LHCN-M2 (cell line): ENCODE results near the gene ATP10D. TPM values are rescaled to one million over a fixed set of nuclear protein-coding genes. Genes with fewer than 3 reads are reported as not detected.
A peak's percentile ranks its signal among the peaks of the same experiment; 100 is the strongest.

Source experiments
- DNase-seq: peaks from one replicate; pipeline ENCODE4 v3.0.0-alpha.2; 2012; ENCODE audit warnings: low read depth
- total RNA-seq: library from RNA; depleted of rRNA; stranded (reverse); fragments of >200 nt; gene quantifications from 2 replicates; pipeline ENCODE4 v1.2.3, GENCODE V29; 2014; rRNA removed

Gene ATP10D
- total RNA-seq, 1 experiment from 2014 or later, result 39.4 TPM

DNA sequence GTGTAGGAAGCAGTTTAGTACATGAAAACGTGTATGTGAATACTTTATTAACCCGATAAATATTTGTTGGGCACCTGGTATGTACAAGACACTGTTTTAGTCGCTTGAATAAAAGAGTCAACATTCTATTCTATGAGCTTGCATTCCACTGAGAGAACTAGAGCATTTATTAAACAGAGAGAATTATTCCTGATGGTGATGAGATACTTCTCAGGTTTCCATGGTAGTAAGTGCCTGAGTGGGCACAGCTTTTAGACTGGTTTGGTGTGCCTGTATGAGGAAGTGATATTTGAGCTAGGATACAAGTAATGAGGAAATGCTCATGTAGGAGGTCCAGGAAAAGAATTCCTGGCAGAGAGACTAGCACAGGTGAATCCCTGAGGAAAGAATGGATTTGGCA, 94.2 kb downstream of the ATP10D start:
- DNase-seq, result no peak

DNA sequence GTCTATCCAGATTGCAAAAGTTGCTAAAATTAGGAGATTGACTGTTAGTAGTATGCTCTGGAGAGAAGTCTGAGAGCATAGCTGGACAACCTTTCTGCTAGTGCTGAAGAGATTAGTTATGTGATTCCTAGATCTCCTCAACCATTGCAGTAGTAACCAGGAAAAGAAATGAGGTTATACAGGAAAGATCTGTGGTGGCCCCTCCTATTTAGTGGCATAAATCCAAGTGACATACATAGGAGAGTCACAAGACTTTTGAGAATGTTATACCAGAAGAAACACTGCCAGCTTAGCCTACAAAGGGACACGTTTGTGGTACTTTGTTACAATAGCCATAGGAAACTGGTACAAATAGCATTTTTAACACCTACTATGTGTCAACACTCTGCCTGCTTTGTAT, 105.2 kb downstream of the ATP10D start:
- DNase-seq, result no peak

DNA sequence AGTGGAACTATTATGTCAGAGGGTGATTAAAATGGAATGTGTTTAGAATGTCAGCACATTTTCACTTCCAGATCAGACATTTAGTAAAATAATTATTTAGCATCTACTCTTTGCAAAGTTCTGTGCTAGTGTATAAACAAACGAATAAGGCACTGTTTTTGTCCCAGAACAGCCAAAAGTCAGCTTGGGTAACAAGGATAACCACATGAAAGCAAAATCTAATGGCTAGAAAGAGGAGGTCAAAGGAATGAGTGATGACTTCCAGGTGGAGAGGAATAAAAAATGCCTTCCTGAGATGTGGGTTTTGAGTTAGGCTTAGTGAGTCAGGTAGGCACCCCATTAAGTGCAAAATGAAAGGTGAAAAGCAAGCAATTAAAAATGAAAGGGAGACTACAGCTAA, 112.6 kb downstream of the ATP10D start:
- DNase-seq, result peak; percentile 7

DNA sequence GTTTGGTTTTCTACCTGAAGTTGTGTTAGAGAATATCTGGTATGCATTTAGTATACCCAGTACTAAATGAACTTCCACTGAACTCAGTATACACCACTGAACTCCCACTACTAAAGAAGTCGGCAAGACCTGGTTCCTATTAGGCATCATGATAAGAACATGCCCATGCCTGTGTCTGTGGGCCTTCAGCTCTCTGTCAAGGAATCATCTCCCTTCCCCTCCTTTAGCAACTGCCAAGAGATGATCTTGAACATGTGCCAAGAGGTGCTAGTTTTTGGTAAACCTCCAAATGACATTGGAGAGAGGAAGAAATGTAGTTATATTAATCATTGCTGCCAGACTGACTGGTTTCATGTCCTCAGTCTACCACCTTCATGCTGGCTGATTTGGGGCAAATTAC, 113.2 kb downstream of the ATP10D start:
- DNase-seq, result peak; percentile 7

DNA sequence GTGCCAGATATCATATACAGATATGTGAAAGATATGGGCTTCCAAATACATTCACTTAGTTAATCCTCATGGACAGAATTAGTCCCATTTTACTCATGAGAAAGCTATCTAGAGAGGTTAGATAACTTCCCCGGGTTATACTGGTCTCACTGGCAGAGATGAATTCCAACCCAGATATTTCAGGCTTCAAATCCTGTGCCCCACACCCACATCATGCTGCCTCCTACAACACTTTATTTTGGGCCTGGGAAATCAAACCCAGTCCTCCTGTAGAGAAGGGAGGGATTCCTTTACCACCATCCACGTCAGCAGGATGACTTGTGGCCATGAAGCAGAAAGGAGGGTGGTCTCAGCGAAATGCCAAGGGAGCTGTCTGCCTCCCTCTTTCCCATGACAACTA, 113.8 kb downstream of the ATP10D start:
- DNase-seq, result no peak

DNA sequence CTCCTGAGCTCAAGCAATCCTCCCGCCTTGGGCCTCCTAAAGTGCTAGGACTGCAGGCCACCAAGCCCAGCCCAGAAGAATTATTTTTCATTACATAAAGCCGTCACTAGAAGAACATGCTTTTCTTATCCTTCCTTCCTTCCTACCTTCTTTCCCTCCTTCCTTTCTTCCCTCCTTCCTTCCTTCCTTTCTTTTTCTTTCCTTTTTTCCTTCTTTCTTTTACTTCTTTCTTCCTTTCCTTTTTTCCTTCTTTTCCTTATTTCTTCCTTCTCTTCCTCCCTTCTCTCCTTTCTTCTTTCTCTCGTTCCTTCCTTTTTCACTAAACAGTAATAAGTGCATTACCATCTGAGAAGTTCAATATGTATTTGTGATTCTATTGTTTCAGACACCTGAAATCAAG, 121.4 kb downstream of the ATP10D start:
- no peak for DNase-seq

DNA sequence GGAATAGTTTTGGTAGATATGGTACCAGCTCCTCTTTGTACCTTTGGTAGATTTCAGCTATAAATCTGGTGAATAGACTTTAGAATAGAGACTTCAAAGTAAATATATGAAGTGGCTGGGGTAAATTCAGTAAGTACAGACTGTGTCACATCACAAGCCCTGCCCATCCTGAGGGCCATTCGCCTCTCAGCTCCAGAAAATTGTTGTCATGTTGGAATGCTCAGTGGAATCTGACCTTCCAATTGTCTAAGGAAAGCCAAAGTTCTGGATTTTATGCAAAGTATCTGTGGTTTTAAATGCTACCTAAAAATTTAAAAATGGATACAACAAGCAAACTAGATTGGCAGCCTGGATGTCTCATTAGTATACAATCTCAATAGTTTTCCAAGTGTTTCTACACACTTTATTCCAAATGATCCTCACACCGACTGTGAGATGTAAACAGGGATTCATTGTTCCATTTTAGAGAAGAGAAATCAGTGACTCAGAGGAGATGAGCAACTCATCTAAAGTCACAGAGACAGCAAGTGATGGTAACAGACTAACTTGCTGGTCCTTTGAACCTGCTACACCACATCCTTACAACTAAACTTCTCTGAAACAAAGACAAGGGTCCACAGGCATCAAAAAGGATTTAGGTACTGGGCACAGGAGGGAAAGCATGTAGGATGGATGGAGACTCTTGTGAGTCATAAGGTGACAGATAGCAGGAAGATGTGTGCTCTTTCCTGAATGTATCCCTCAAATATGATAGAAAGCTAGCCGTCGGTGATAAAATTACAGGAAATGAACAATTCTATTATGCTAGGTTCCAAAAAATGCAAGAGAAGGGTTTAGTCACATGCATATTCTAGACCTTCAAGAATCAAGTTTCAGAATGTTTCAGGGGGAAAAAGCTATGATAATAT, 127.3 kb downstream of the ATP10D start:
- peak; percentile 69 for DNase-seq

DNA sequence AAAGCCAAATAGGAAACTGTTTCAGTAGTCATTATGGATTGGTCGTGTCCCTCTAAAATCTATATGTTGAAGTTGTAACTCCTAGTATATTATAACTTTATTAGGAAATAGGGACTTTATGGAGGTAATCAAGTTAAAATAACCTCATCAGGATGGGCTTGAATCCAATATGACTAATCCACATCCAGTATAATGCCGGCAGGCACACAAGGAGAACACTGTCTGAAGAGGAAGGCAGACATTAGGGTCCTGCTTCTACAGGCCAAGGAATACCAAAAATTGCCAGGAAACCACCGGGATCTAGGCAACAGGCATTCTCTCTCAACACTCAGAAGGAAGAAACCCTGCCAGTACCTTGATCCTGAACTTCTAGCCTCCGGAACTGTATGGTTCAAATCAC, 130.3 kb downstream of the ATP10D start:
- peak; percentile 20 for DNase-seq

DNA sequence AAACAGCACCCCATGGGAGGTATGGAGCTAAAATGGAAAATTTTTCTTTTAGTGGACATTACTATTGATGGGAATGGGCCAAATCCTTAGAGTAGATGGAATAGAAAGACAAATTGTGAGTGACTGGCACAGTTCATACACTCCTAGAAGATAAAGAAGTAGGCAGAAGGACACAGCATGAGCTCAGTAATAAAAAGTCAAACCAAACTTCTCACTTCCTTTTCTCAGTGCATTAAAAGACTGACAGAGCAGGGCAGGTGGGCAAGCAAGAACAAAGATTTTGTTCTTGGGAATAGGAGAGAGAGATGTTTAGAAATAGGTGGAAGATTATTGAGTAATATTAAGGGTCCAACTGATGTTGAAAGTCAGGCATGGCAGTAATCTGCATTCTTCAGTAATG, 132.5 kb downstream of the ATP10D start:
- no peak for DNase-seq

DNA sequence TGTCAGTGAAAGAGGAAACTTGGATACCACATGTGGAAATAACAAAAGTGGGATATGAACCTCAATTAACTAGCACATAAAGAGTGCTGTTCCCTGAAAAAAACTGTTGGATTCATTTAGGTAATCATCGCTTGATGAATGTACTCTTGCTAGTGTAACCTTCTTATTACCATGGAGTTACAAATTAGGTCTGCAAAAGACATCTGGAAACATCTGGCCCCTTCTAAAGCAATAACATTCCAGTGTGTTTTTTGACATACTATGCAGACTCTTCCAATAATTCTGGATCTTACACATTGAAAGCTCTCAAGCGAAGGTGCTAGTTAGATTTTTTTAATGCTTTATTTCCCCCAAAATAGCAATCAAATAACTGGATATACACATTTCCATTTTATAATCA, 134.6 kb downstream of the ATP10D start:
- DNase-seq, result no peak

DNA sequence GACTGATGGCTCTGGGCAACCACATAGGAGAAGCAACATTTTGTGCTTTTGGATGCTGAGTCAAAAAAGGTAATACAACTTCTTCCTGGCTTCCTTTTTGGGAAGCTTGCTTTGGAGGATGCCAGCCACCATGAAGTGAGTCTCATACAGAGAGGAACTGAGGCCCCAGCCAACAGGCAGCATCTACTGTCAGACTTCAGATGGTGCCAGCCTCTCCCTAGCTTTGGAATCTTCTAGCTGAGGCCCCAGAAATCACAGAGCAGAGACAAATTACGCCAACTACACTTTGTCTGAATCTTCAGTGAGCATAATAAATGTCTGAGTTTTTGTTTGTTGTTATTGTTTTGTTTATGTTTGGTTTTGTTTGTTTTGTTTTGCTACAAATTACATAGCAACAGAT, 136.1 kb downstream of the ATP10D start:
- no peak for DNase-seq

DNA sequence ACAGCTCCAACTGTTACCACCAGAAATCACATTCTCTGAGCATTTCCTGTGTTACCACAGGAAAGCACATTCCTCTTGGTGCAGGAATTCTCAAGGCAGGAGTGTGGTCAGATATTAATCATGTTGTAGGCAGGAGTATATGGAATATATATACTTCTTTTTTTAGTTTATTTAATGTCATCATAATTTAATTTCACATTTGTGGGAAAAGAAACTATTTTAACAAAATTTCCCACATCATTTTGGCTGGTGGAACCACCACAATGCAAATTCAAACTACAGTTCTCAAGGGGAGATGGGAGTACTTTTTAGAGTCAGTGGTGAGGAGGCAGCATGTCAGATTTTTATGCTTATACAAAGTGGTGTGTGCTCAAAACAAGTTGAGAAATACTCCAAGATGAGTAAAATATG, 139.0 kb downstream of the ATP10D start:
- DNase-seq, result peak; percentile 91

DNA sequence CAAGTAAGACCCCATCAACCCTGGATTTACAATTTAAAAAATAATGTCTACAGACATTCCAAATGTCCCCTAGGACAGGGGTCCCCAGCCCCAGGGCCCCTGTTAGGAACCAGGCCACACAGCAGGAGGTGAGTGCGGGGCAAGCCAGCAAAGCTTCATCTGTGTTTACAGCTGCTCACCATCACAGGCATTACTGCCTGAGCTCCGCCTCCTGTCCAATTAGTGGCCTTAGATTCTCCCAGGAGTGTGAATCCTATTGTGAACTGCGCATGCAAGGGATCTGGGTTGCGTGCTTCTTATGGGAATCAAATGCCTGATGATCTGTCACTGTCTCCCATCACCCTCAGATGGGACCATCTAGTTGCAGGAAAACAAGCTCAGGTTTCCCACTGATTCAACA, 146.1 kb downstream of the ATP10D start:
- no peak for DNase-seq

DNA sequence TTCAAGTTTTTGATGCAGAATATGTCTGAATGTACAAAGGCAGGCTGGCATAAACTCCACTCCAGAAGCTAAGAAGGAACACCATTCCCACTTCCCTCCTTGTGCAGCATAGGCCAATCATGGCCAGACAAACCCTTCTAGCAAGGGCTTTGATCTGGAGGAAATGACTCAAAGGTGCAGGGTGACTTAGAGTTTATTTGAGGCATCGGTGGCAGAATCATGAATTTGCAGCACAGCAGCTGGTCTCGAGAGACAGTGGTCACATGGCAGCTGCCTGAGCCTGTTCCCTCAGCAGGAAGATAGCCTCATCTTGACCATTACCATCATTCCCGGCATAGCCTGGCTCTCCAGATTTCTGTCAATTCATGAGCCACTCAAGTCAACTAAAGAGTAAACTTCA, 154.5 kb downstream of the ATP10D start:
- peak; percentile 95 for DNase-seq

DNA sequence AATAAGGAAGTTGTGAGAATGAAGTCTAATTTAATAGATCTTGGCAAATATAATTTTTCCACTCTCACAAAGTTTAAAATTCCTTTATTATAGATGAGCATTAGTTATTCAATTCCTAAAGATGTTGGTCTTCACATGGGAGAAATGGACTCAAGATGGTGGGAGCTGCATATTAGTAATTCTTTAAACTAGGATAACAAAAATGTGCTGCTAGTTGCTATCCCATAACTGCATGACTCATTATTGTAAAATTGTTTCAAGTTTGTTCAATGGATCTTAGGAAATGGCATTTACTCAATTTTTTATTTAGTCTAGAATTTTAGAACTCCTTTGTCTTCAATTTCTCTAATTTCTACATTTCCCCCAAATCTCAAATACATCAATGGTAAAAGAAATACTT, 155.8 kb downstream of the ATP10D start:
- DNase-seq, result peak; percentile 35

DNA sequence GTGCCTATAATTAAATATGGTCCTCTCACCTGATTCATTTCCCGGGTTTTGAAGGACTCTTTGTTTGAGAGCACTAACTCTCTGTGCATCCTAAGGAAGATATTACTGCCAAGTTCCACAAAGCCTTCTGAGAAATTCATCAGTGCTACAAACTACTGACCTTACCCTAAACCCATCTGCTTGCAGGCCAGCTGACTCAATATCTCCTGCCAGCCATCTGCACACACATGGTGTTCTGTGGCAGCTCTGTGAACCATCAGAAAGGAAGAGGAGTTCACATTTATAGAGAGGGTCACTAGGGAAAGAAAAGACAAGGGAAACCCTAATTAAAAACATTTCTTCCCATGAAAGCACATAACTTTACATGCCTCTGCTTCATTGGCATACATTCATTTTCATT, 156.7 kb downstream of the ATP10D start:
- peak; percentile 86 for DNase-seq

DNA sequence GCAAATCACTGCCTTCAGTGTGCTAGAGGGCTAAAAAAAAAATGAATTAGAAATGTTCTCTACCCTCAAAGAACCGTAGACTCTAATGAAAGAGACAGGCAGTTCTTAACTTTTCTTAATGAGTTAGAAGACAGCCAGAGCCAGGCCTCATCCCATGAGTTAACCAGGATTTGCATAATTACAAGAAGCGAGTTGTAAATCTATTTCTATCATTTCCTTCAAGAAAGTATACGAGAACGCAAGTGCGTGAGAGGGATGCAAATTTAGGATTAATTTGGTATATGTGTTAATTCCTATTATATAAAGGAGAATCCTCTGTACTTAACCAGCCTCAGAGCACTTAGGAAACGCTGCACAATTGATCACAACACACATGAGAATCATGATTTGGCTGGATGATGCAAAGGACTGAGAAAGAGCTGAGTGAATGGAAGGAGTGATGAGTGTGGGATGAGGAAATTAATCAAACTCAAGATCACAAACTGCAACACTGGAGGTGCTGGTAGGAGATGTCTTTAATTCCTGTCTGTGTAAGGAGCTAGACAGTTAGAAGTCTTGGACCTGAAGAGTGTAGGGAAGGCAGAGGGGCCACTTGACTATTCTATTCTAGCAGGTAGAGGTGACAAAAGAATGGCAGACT, 157.2 kb downstream of the ATP10D start:
- peak; percentile 42 for DNase-seq

Other genes with a start within 250 kb of the ATP10D start
- gene COMMD8, start 21.6 kb upstream of the ATP10D start, total RNA-seq, result 53.9 and 62.1 TPM in 2 replicates